Fibroblast of pulmonary artery (primary cell): ENCODE data around the gene PLEKHA8.

Source experiments
- DNase-seq: peaks from one replicate; pipeline ENCODE4 v3.0.0-alpha.2; 2010; ENCODE audit warnings: low read depth
- H3K4me3 ChIP-seq: replicated peaks from 2 replicates; pipeline ENCODE4 v1.5.1; 2011; ENCODE audit warnings: low read depth, mild to moderate bottlenecking, control low read depth, low read length, moderate library complexity
- TF ChIP-seq, protein P1 (sequence below): IDR thresholded peaks from 2 replicates; pipeline ENCODE4 v1.5.1; 2011; ENCODE audit warnings: mild to moderate bottlenecking, control low read depth, low read length, inconsistent platforms; ENCODE audit errors: missing control alignments

The PLEKHA8 gene

DNA sequence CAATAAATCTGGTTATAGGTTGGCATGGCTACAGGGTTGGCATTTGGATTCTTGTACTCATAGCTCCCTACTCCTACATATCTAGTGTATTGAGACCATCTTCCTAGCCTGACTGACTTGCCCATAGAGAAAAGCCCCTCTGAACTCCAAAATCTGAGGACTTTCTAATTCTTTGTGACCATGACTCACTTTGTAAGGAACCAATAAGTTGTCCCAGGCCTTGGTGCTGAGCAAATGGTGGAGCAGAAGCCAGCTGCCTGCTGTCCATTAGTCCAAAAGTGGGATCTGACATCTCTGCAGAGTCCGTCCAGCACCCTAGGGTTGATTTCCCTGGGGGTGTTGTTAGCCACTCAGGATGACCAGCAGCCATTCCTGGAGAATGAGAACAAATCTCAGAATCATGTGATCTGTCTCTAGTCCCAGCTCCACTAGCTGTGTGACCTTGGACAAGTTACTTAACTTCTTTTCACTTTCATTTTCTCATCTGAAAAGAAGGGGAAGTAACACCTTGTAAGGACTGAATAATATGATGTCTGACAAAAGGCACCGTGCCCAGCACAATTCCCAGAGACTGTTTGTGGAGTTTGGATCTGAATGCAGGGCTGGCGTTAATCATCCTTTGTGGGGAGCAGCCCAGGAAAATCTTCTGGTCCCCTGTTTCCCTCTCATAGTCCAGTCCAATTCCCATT lies 150.7 kb downstream of the PLEKHA8 start:
- TF ChIP-seq, protein P1, sequence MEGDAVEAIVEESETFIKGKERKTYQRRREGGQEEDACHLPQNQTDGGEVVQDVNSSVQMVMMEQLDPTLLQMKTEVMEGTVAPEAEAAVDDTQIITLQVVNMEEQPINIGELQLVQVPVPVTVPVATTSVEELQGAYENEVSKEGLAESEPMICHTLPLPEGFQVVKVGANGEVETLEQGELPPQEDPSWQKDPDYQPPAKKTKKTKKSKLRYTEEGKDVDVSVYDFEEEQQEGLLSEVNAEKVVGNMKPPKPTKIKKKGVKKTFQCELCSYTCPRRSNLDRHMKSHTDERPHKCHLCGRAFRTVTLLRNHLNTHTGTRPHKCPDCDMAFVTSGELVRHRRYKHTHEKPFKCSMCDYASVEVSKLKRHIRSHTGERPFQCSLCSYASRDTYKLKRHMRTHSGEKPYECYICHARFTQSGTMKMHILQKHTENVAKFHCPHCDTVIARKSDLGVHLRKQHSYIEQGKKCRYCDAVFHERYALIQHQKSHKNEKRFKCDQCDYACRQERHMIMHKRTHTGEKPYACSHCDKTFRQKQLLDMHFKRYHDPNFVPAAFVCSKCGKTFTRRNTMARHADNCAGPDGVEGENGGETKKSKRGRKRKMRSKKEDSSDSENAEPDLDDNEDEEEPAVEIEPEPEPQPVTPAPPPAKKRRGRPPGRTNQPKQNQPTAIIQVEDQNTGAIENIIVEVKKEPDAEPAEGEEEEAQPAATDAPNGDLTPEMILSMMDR, result no peak
- DNase-seq, result no peak
- no peak overlapping the region for H3K4me3 ChIP-seq
